Cardiac muscle cell (in vitro differentiated cells and primary cell): ENCODE measurements around the gene NTNG1. TPM values are rescaled to one million over a fixed set of nuclear protein-coding genes. Genes with fewer than 3 reads are reported as not detected.

ENCODE experiments used
- DNase-seq, 2 donors: peaks; one replicate each; pipeline versions ENCODE4 v3.0.0 to v3.0.0-alpha.2; 2010 to 2017; ENCODE audit warnings: low read depth in 1 of 2, low spot score in 1 of 2
- H3K27ac ChIP-seq: fragments of 200-600 bp; sonication (generic); 2 replicates; pipeline ENCODE4 v1.5.1; 2016
- H3K27me3 ChIP-seq: fragments of 200-600 bp; sonication (generic); 2 replicates; pipeline ENCODE4 v1.6.0; 2016; ENCODE audit warnings: control low read depth
- H3K36me3 ChIP-seq: fragments of 200-600 bp; sonication (generic); 2 replicates; pipeline ENCODE4 v1.5.1; 2016; ENCODE audit warnings: control low read depth
- H3K4me1 ChIP-seq: fragments of 200-600 bp; sonication (generic); 2 replicates; pipeline ENCODE4 v1.8.1; 2017; ENCODE audit warnings: low read depth, mild to moderate bottlenecking, mixed run types
- H3K4me3 ChIP-seq: fragments of 200-600 bp; sonication (generic); 2 replicates; pipeline ENCODE4 v1.5.1; 2016; ENCODE audit warnings: mild to moderate bottlenecking
- H3K9me3 ChIP-seq: fragments of 200-600 bp; sonication (generic); 2 replicates; pipeline ENCODE4 v1.5.1; 2017; ENCODE audit warnings: low read depth, mild to moderate bottlenecking, control low read depth
- CTCF ChIP-seq: IDR thresholded peaks from 2 replicates; pipeline ENCODE4 v1.5.1; 2012; ENCODE audit warnings: low read depth, mild to moderate bottlenecking, low read length
- polyA plus RNA-seq: library from polyadenylated mRNA; unstranded; fragments of >200 nt; fragmentation: Nextera tagmentation; extraction: Ambion mirVana; gene quantifications from 2 replicates; pipeline ENCODE4 v1.2.1, GENCODE V29; 2016
- total RNA-seq: library from RNA; depleted of rRNA; stranded (reverse); fragments of >200 nt; gene quantifications from 2 replicates; pipeline ENCODE4 v1.2.3, GENCODE V29; 2016

NTNG1 gene
- total and polyA plus RNA-seq, 2 experiments from 2014 or later = 0.12 TPM; not detected in 1

- Histone ChIP-seq H3K27ac (no peak overlapping the region), H3K4me1 (no peaks in the 10 kb centered on the region), H3K36me3 (no peaks in the 10 kb centered on the region), H3K27me3 (peaks cover 80% of the 10 kb centered on the region), H3K9me3 (no peaks in the 10 kb centered on the region), H3K4me3 (no peak overlapping the region)
- DNase-seq = no peak
- TF ChIP-seq CTCF = no peak
Measured at GRCh38 chr1:107459204-107459904, 318.5 kb downstream of the NTNG1 start.

- no peak overlapping the region for H3K27ac ChIP-seq
- no peaks in the 10 kb centered on the region for H3K36me3 ChIP-seq
- H3K4me1 ChIP-seq = no peaks in the 10 kb centered on the region
- H3K27me3 ChIP-seq = peaks cover 86% of the 10 kb centered on the region
- no peak for DNase-seq
- no peaks in the 10 kb centered on the region for H3K9me3 ChIP-seq
- no peak for TF ChIP-seq CTCF
- H3K4me3 ChIP-seq = no peak overlapping the region
Measured at GRCh38 chr1:107460035-107460434, 319.2 kb downstream of the NTNG1 start.

- TF ChIP-seq CTCF = no peak
- H3K36me3 ChIP-seq = no peaks in the 10 kb centered on the region
- no peaks in the 10 kb centered on the region for H3K4me1 ChIP-seq
- DNase-seq = no peak
- H3K4me3 ChIP-seq = no peak overlapping the region
- no peaks in the 10 kb centered on the region for H3K9me3 ChIP-seq
- H3K27me3 ChIP-seq = peaks cover 80% of the 10 kb centered on the region
- H3K27ac ChIP-seq = no peak overlapping the region
Measured at GRCh38 chr1:107464827-107465226, 324.0 kb downstream of the NTNG1 start.

GRCh38 chr1:107467286-107467685 lies 326.4 kb downstream of the NTNG1 start:
- no peak for TF ChIP-seq CTCF
- H3K27me3 ChIP-seq = peaks cover 80% of the 10 kb centered on the region
- H3K36me3 ChIP-seq = no peaks in the 10 kb centered on the region
- H3K4me3 ChIP-seq = no peak overlapping the region
- no peak overlapping the region for H3K27ac ChIP-seq
- peak in 1 of 2 donors; percentile 49 for DNase-seq
- H3K4me1 ChIP-seq = no peaks in the 10 kb centered on the region
- no peaks in the 10 kb centered on the region for H3K9me3 ChIP-seq

DNA sequence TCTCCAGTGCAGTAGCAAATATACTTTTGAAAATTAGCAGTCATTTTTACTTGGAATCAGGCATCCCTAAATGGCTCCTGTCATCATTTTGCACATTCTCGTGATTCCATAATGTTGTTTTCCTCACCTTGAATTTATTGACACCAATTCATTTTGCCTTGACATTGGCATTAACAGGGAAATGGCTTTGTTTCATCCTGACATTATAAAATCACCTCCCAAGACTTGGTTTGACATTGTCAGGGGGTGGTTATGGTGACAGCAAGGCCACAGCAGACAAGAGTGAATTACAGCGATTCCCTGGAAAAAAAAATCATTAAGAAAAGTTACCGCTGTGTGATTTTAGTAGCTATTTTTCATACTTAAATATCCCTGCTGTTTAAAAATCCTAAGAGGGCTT lies 327.0 kb downstream of the NTNG1 start:
- Histone ChIP-seq H3K4me3 (no peak overlapping the region), H3K36me3 (no peaks in the 10 kb centered on the region), H3K4me1 (no peaks in the 10 kb centered on the region), H3K9me3 (no peaks in the 10 kb centered on the region), H3K27me3 (peaks cover 80% of the 10 kb centered on the region), H3K27ac (no peak overlapping the region)
- DNase-seq = no peak
- TF ChIP-seq CTCF = no peak
